Testis (tissue), 2 donors: ENCODE results near the gene SLC9A9.

Source experiments
- CTCF ChIP-seq, 3 experiments: fragments of 450-650 bp in 2 of 3; fragments of 200-600 bp in 1 of 3; sonication (generic) in 1 of 3; IDR thresholded peaks; one replicate each; pipeline ENCODE4 v1.5.1; 2016 to 2019; ENCODE audit warnings: antibody characterized with exemption in 3 of 3, mild to moderate bottlenecking in 2 of 3, moderate library complexity in 1 of 3
- POLR2A ChIP-seq: fragments of 450-650 bp; IDR thresholded peaks from one replicate; pipeline ENCODE4 v1.6.1; 2017; ENCODE audit warnings: antibody characterized with exemption, mild to moderate bottlenecking, moderate library complexity

- TF ChIP-seq POLR2A (no peak), CTCF (IDR thresholded peaks at IDR 0.05) (no peak)
Observed at GRCh38 chr3:143483214-143483613, 365.1 kb downstream of the SLC9A9 start.
